ENCODE data around the gene TRAPPC3.

Gene TRAPPC3

DNA sequence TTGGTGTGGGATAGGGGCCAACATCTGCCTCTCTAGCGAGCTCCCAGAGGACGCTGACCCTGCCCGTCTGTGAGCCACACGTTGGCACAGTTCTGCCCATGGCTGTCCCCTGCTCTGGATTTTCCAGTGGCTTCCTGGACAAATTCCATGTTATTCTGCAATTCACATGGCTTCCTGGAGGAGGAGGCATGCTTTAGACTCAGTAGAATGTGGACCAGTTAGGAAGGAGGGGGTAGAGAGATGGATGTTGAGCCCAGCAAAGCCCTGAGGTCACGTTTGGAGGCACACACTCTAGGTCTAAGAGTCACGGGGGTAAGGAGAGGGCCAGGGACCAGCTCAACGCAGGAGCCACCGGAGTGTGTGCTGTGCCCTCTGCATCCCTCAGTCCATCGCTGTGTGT is 36.5 kb downstream of the TRAPPC3 start:
- TF ChIP-seq, protein P1, sequence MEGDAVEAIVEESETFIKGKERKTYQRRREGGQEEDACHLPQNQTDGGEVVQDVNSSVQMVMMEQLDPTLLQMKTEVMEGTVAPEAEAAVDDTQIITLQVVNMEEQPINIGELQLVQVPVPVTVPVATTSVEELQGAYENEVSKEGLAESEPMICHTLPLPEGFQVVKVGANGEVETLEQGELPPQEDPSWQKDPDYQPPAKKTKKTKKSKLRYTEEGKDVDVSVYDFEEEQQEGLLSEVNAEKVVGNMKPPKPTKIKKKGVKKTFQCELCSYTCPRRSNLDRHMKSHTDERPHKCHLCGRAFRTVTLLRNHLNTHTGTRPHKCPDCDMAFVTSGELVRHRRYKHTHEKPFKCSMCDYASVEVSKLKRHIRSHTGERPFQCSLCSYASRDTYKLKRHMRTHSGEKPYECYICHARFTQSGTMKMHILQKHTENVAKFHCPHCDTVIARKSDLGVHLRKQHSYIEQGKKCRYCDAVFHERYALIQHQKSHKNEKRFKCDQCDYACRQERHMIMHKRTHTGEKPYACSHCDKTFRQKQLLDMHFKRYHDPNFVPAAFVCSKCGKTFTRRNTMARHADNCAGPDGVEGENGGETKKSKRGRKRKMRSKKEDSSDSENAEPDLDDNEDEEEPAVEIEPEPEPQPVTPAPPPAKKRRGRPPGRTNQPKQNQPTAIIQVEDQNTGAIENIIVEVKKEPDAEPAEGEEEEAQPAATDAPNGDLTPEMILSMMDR (IDR thresholded peaks at IDR 0.05) = no peak
- TF ChIP-seq ZFX (IDR thresholded peaks at IDR 0.05; ENCODE audit: borderline replicate concordance) = no peak
- no peak overlapping the region for H3K27ac ChIP-seq

DNA sequence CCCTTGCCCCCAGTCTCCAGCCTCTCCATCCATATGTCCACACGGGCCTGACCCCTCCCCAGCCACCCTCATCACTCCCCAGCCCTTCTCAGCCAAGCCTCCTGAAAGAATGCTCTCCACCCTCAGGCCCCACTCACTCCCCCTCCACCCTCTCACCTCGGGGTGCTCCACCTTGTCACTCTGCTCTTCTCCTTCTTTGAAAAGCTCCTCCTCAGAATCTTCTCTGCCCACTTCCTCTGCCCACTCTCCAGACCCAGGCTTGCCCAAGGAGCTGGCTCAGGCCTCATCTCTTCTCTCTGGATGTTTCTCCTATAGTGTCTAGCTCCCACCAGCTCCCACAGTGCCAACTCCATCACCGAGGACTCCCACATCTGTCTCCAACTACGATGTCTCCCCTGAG is 38.1 kb downstream of the TRAPPC3 start:
- no peak overlapping the region for H3K27ac ChIP-seq
- no peak for TF ChIP-seq ZFX (IDR thresholded peaks at IDR 0.05; ENCODE audit: borderline replicate concordance)
- TF ChIP-seq, protein P1 (IDR thresholded peaks at IDR 0.05) = no peak

DNA sequence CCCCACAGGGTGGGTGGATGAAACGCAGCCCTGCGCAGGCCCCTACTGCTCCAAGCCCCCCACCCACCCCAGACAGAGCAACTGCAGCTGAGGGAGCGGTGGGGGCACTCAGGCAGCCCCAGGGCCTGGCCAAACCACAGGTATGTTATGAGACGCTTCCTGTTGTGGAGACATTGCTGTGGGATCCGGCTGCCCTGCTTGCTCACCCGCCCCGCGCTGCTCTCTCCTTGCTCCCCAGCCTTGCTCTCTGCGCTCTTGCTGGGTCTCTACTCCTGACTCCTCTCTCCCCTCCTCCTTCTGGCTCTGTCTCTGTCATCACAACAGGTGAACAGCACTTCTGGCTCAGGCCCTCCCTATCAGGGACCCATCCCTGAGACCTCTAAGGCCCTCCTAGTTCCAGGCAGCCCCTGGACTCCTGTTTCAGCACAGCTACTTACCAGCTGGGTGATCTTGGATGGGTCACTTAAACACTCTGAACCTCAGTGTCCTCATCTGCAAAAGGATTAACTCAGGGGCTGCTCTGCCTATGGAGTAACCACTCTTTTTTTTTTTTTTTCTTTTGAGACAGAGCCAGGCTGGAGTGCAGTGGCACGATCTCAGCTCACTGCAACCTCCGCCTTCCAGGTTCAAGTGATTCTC is 40.1 kb downstream of the TRAPPC3 start:
- TF ChIP-seq ZFX (IDR thresholded peaks at IDR 0.05; ENCODE audit: borderline replicate concordance) = no peak
- TF ChIP-seq, protein P1 (IDR thresholded peaks at IDR 0.05) = no peak
- H3K27ac ChIP-seq = no peak overlapping the region

DNA sequence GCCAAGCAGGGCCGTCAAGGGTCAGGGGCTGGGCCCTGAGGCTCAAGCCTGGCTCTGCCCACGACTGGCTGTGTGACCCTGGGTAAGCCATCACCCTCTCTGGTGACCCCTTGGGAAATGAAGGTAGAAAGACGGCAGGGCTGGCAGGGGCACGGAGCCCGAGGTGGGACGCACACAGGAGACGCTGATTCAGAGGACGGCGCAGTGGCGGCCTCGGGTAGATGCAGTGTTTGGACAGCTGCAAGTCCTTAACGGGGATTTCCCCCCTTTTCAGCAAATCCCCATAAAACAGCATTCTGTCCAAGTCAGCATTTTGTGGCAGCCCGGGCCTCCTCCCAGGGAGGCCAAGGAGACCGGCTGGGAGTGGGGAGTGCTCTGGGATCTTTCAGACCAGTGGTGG is 41.0 kb downstream of the TRAPPC3 start:
- TF ChIP-seq, protein P1 (IDR thresholded peaks at IDR 0.05) = no peak
- no peak for TF ChIP-seq ZFX (IDR thresholded peaks at IDR 0.05; ENCODE audit: borderline replicate concordance)
- no peak overlapping the region for H3K27ac ChIP-seq

DNA sequence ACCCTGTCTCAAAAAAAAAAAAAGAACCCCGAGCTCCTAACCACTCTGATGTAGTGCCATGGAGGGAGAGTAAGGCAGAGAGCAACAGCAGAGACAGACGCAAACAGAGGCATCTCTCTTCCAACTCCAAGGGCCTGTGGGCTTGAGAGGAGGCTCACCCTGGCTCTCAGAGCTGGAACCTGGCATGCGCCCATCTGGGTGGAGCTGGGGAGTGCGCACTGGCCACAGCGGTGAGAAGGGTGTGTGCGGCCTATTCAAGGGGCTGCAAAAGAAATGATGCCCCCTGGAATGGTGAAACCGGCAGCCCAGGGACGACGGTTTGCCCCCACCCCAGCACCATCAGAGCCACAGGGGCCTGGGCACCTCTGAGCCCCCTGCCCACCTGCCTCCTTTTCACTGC is 41.9 kb downstream of the TRAPPC3 start:
- no peak overlapping the region for H3K27ac ChIP-seq
- no peak for TF ChIP-seq ZFX (IDR thresholded peaks at IDR 0.05; ENCODE audit: borderline replicate concordance)
- TF ChIP-seq, protein P1 (IDR thresholded peaks at IDR 0.05) = no peak

DNA sequence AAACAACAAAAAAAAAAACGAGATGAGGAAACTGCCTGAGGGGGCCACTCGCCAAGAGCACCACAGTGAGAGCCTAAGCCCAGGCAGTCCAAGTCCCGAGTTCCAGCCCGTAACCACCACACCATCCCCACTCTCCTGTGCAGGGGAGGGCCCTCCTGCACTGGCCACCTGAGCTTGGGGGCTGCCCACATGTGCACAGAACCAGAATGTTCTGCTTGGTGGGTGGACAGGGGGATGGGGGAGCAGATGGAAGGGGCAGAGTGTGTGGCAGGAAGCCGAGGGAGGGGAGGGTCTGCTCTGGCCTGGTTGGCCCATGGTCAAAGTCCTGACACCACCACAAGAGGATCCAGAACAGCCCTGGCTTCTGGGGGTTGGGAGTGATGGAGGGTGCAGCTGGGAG is 43.0 kb downstream of the TRAPPC3 start:
- TF ChIP-seq, protein P1 (IDR thresholded peaks at IDR 0.05) = no peak
- no peak for TF ChIP-seq ZFX (IDR thresholded peaks at IDR 0.05; ENCODE audit: borderline replicate concordance)
- no peak overlapping the region for H3K27ac ChIP-seq

DNA sequence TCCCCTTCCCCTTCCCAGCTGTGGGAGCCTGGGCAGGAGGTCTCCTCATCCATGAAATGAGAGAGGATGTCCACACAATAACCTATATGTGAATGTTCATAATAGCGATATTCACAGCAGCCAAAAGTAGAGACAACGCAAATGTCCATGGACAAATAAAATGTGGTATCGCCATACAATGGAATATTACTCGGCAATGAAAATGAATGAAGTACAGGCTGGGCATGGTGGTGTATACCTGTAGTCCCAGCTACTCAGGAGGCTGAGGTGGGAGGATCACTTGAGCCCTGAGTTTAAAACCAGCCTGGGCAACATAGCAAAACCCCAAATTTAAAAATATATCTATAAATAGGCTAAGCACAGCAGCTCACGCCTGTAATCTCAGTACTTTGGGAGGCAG is 47.7 kb downstream of the TRAPPC3 start:
- no peak overlapping the region for H3K27ac ChIP-seq
- TF ChIP-seq, protein P1 (IDR thresholded peaks at IDR 0.05) = no peak
- no peak for TF ChIP-seq ZFX (IDR thresholded peaks at IDR 0.05; ENCODE audit: borderline replicate concordance)
